OCI-LY3 (cell line): ENCODE results near the gene POU4F1.

ENCODE experiments used
- EZH2phosphoT487 ChIP-seq: fragments of 200-600 bp; shearing (Covaris generic); IDR thresholded peaks from 2 replicates; pipeline ENCODE4 v1.6.1; 2018; ENCODE audit warnings: antibody characterized with exemption, mixed run types, low read depth
- TF ChIP-seq, protein P1 (sequence below): fragments of 200-600, 300-600 bp; sonication (generic); IDR thresholded peaks from 2 replicates; pipeline ENCODE4 v1.5.1; 2014; ENCODE audit warnings: antibody characterized with exemption, low read length, low read depth

DNA sequence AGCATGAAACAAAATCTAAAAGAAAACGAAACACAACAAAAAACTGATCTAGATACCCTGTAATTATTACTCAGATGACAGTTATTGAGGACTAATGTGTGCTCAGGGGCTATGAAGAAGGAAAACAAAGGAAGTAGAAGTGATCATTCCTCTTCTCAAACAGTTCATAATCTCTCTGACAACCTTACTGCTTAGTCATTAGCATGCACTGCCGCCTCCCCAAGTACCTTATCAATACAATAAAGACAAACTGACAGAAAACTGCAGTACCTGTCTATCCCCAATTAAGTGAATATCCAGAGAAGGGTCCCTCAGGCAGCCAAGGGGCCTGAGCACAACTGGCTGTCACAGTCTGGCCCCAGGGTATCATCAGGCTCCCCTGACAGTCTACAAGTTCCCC lies 22.0 kb upstream of the POU4F1 start:
- TF ChIP-seq, protein P1, sequence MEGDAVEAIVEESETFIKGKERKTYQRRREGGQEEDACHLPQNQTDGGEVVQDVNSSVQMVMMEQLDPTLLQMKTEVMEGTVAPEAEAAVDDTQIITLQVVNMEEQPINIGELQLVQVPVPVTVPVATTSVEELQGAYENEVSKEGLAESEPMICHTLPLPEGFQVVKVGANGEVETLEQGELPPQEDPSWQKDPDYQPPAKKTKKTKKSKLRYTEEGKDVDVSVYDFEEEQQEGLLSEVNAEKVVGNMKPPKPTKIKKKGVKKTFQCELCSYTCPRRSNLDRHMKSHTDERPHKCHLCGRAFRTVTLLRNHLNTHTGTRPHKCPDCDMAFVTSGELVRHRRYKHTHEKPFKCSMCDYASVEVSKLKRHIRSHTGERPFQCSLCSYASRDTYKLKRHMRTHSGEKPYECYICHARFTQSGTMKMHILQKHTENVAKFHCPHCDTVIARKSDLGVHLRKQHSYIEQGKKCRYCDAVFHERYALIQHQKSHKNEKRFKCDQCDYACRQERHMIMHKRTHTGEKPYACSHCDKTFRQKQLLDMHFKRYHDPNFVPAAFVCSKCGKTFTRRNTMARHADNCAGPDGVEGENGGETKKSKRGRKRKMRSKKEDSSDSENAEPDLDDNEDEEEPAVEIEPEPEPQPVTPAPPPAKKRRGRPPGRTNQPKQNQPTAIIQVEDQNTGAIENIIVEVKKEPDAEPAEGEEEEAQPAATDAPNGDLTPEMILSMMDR, result no peak
- no peak for TF ChIP-seq EZH2phosphoT487
